Right lobe of liver (tissue), 4 donors: ENCODE data around the gene TK2.

Experiments used
- CTCF ChIP-seq, 4 donors: fragments of 200-600 bp in 3 of 4; fragments of 450-650 bp in 1 of 4; IDR thresholded peaks; one replicate each; pipeline versions ENCODE4 v1.5.1 to v1.8.0; 2016 to 2022; ENCODE audit warnings: antibody characterized with exemption in 4 of 4, mild to moderate bottlenecking in 2 of 4
- POLR2A ChIP-seq: fragments of 450-650 bp; IDR thresholded peaks from one replicate; pipeline ENCODE4 v1.6.1; 2017; ENCODE audit warnings: antibody characterized with exemption, mild to moderate bottlenecking
- donor health status: DM: no; HTN: no; CAD: no.
- donor health status: DM: no; HTN: no; CAD: no.
- donor health status: DM: no; HTN: yes; CAD: no.

- TF ChIP-seq POLR2A (no peak), CTCF (IDR thresholded peaks at IDR 0.05) (no peak)
These were observed 79.4 kb downstream of the TK2 start for GRCh38 chr16:66470556-66470955.
